Measurements from ENCODE around the gene CNTNAP2.

GRCh38 chr7:148011753-148012152 is 1895.2 kb downstream of the CNTNAP2 start:
- no peak for TF ChIP-seq EZH2 (IDR thresholded peaks at IDR 0.05; ENCODE audit: low read length, missing control alignments)
- TF ChIP-seq, protein P1, sequence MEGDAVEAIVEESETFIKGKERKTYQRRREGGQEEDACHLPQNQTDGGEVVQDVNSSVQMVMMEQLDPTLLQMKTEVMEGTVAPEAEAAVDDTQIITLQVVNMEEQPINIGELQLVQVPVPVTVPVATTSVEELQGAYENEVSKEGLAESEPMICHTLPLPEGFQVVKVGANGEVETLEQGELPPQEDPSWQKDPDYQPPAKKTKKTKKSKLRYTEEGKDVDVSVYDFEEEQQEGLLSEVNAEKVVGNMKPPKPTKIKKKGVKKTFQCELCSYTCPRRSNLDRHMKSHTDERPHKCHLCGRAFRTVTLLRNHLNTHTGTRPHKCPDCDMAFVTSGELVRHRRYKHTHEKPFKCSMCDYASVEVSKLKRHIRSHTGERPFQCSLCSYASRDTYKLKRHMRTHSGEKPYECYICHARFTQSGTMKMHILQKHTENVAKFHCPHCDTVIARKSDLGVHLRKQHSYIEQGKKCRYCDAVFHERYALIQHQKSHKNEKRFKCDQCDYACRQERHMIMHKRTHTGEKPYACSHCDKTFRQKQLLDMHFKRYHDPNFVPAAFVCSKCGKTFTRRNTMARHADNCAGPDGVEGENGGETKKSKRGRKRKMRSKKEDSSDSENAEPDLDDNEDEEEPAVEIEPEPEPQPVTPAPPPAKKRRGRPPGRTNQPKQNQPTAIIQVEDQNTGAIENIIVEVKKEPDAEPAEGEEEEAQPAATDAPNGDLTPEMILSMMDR (conservative IDR thresholded peaks at IDR 0.05 in 1 of 2, IDR thresholded peaks at IDR 0.05 in 1 of 2; ENCODE audit: low read depth in 1 of 2, low read length in 2 of 2) = no peak

Measured in fibroblast of lung (primary cell).